ENCODE data around the gene ZSWIM6.

The ZSWIM6 gene

GRCh38 chr5:61386045-61386800, 54.2 kb downstream of the ZSWIM6 start:
- H3K9ac ChIP-seq, result no peak overlapping the region
- peaks cover 9% of the 10 kb centered on the region for H3K36me3 ChIP-seq
- no peak overlapping the region for H3K27ac ChIP-seq
- no peaks in the 10 kb centered on the region for H3K27me3 ChIP-seq
- 0 out of 2 replicates have a peak, but pooled peaks cover 8% of the 10 kb centered on the region for H3K9me3 ChIP-seq
- no peaks in the 10 kb centered on the region for H3K4me1 ChIP-seq
- no peak overlapping the region for H3K4me2 ChIP-seq
- no peak for TF ChIP-seq Cebpa-rat (IDR thresholded peaks at IDR 0.05)
- H3K4me3 ChIP-seq, result no peak overlapping the region
- peaks cover 83% of the 10 kb centered on the region for H4K20me1 ChIP-seq

- TF ChIP-seq Cebpa-rat (IDR thresholded peaks at IDR 0.05), result no peak
- H4K20me1 ChIP-seq, result peaks cover 95% of the 10 kb centered on the region
- H3K4me1 ChIP-seq, result peaks cover 3% of the 10 kb centered on the region; the same call in 1 of the 2 replicates
- H3K27me3 ChIP-seq, result no peaks in the 10 kb centered on the region
- no peak overlapping the region for H3K9ac ChIP-seq
- peaks cover 28% of the 10 kb centered on the region for H3K36me3 ChIP-seq
- no peak overlapping the region for H3K27ac ChIP-seq
- 0 out of 2 replicates have a peak, but pooled peaks cover 13% of the 10 kb centered on the region for H3K9me3 ChIP-seq
- no peak overlapping the region for H3K4me3 ChIP-seq
- no peak overlapping the region for H3K4me2 ChIP-seq
Measured at GRCh38 chr5:61389609-61390008, 57.6 kb downstream of the ZSWIM6 start.

GRCh38 chr5:61394078-61394704, 62.1 kb downstream of the ZSWIM6 start:
- peaks cover 84% of the 10 kb centered on the region for H4K20me1 ChIP-seq
- H3K4me2 ChIP-seq, result no peak overlapping the region
- no peak overlapping the region for H3K27ac ChIP-seq
- H3K4me3 ChIP-seq, result no peak overlapping the region
- H3K36me3 ChIP-seq, result peaks cover 30% of the 10 kb centered on the region
- no peak overlapping the region for H3K9ac ChIP-seq
- 0 out of 2 replicates have a peak, but pooled peaks cover 13% of the 10 kb centered on the region for H3K9me3 ChIP-seq
- H3K4me1 ChIP-seq, result peaks cover 25% of the 10 kb centered on the region
- no peaks in the 10 kb centered on the region for H3K27me3 ChIP-seq
- TF ChIP-seq Cebpa-rat (IDR thresholded peaks at IDR 0.05), result no peak

DNA sequence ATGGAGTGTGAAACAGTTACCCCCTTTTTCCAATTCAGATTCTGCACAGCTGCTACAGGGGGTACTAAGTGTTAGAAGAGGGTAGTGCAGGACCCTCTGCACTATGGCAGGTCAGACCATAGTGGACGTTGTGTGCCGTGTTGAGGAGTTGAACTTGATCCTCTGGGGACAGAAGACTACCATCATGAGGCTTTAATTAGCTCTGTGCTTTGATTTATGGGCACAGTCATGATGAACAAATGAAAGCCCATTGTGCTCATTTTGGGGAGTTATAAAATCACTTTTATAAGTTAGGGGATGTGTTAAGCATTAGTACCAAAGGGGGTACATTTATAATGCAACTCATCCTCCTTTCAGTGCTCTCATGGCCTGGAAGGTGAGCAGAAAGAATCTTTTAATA, 62.7 kb downstream of the ZSWIM6 start:
- Histone ChIP-seq H3K36me3 (peaks cover 33% of the 10 kb centered on the region), H3K27ac (no peak overlapping the region), H3K4me3 (no peak overlapping the region), H3K4me2 (no peak overlapping the region), H3K9ac (no peak overlapping the region), H3K4me1 (peaks cover 25% of the 10 kb centered on the region), H3K9me3 (0 out of 2 replicates have a peak, but pooled peaks cover 13% of the 10 kb centered on the region), H4K20me1 (peaks cover 84% of the 10 kb centered on the region), H3K27me3 (no peaks in the 10 kb centered on the region)
- no peak for TF ChIP-seq Cebpa-rat (IDR thresholded peaks at IDR 0.05)

DNA sequence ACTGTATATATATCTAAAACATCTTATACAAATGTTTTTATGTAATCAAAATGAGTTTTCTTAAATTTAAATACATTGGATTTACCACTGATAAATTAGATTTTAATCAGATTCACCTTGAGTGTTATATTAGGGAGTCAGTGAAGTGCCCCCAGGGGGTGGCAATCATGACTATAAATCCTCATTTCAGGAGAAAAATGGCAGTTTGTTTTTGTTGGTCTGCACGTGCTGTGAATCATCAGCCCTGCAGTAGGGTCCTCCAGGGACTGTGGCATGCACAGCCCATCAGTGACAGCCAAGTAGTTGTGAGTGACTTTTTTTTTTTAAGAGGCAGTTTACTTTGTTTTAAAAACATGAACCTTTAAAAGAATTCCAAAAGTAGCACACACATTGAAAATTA, 65.2 kb downstream of the ZSWIM6 start:
- no peak overlapping the region for H3K27ac ChIP-seq
- peaks cover 14% of the 10 kb centered on the region; the same call in 1 of the 2 replicates for H3K36me3 ChIP-seq
- no peaks in the 10 kb centered on the region for H3K27me3 ChIP-seq
- H3K9ac ChIP-seq, result no peak overlapping the region
- peaks cover 30% of the 10 kb centered on the region for H3K4me1 ChIP-seq
- TF ChIP-seq Cebpa-rat (IDR thresholded peaks at IDR 0.05), result no peak
- H3K4me2 ChIP-seq, result peak overlapping the region; percentile 34
- no peak overlapping the region for H3K4me3 ChIP-seq
- H4K20me1 ChIP-seq, result peaks cover 84% of the 10 kb centered on the region
- no peaks in the 10 kb centered on the region for H3K9me3 ChIP-seq

DNA sequence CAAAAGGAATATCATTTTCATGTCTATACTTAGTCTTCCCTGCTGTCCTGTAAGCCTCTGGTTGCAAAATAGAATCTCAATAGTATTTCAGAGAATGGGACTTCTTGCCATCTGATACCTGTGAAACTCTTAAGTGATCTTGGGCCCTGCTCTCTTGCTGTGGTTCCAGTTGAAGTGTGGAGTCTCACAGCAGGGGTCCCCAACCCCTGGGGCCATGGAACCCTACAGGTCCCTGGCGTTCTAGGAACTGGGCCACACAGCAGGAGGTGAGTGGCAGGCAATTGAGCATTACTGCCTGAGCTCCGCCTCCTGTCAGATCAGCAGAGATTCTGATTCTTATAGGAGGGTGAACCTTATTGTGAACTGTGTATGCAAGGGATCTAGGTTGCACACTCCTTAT, 65.9 kb downstream of the ZSWIM6 start:
- peaks cover 9% of the 10 kb centered on the region; the same call in 1 of the 2 replicates for H3K36me3 ChIP-seq
- no peak for TF ChIP-seq Cebpa-rat (IDR thresholded peaks at IDR 0.05)
- no peak overlapping the region for H3K4me3 ChIP-seq
- H4K20me1 ChIP-seq, result peaks cover 85% of the 10 kb centered on the region
- no peak overlapping the region for H3K27ac ChIP-seq
- H3K9ac ChIP-seq, result no peak overlapping the region
- H3K9me3 ChIP-seq, result no peaks in the 10 kb centered on the region
- H3K4me2 ChIP-seq, result peak overlapping the region; percentile 34
- H3K4me1 ChIP-seq, result peaks cover 36% of the 10 kb centered on the region
- H3K27me3 ChIP-seq, result no peaks in the 10 kb centered on the region

DNA sequence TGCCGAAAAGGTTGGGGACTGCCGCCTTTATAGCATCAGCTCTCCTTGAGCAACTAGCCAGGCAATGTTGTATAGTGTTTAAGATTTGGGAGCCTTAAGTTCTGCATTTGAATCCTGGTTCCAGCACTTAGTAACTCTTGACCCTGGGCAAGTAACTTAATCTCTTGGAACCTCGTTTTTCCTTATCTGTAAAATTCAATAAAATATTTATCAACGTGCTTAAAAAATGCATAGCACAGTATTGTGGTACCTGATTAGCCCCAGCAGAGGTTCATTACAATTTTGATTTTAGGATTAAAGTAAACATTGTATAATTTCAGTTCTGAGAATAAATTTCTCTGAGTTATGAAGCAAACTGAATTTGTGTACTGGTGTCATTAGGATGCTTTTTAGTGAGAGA, 66.4 kb downstream of the ZSWIM6 start:
- Histone ChIP-seq H3K4me3 (no peak overlapping the region), H3K4me1 (peaks cover 37% of the 10 kb centered on the region), H3K4me2 (no peak overlapping the region), H3K36me3 (peaks cover 9% of the 10 kb centered on the region; the same call in 1 of the 2 replicates), H3K27ac (no peak overlapping the region), H3K27me3 (no peaks in the 10 kb centered on the region), H3K9ac (no peak overlapping the region), H4K20me1 (peaks cover 88% of the 10 kb centered on the region), H3K9me3 (no peaks in the 10 kb centered on the region)
- no peak for TF ChIP-seq Cebpa-rat (IDR thresholded peaks at IDR 0.05)

- H3K4me2 ChIP-seq, result no peak overlapping the region
- H3K27me3 ChIP-seq, result no peaks in the 10 kb centered on the region
- no peak overlapping the region for H3K4me3 ChIP-seq
- peaks cover 41% of the 10 kb centered on the region for H3K4me1 ChIP-seq
- peaks cover 5% of the 10 kb centered on the region; the same call in 1 of the 2 replicates for H3K36me3 ChIP-seq
- H3K27ac ChIP-seq, result no peak overlapping the region
- TF ChIP-seq Cebpa-rat (IDR thresholded peaks at IDR 0.05), result no peak
- H4K20me1 ChIP-seq, result peaks cover 88% of the 10 kb centered on the region
- H3K9ac ChIP-seq, result no peak overlapping the region
- H3K9me3 ChIP-seq, result no peaks in the 10 kb centered on the region
Measured at GRCh38 chr5:61399679-61400078, 67.6 kb downstream of the ZSWIM6 start.

DNA sequence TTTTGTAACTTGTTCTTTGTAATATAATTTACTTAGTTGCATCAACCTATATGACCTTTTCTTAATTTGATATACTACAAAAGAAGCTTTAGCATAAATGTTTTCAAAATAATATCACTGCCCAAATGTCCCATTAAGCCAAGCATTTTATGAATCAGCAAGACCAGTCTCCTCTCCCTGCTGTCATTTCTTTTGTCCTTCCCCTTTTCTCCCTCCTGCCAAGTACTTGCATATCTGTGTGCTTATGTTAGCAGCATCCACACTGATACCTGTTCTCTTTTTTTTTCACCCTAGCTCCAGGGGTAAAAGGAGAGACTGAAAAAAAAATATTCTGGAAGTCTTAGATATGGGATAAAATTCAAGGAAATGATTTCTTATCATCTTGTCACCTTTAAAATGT, 69.7 kb downstream of the ZSWIM6 start:
- H3K9ac ChIP-seq, result no peak overlapping the region
- no peak overlapping the region for H3K27ac ChIP-seq
- H3K4me2 ChIP-seq, result no peak overlapping the region
- H3K4me3 ChIP-seq, result no peak overlapping the region
- no peaks in the 10 kb centered on the region for H3K27me3 ChIP-seq
- no peaks in the 10 kb centered on the region for H3K9me3 ChIP-seq
- peaks cover 34% of the 10 kb centered on the region for H3K4me1 ChIP-seq
- no peak for TF ChIP-seq Cebpa-rat (IDR thresholded peaks at IDR 0.05)
- H3K36me3 ChIP-seq, result peaks cover 5% of the 10 kb centered on the region; the same call in 1 of the 2 replicates
- peaks cover 100% of the 10 kb centered on the region for H4K20me1 ChIP-seq

GRCh38 chr5:61402244-61402823, 70.3 kb downstream of the ZSWIM6 start:
- no peak overlapping the region for H3K9ac ChIP-seq
- H3K27me3 ChIP-seq, result no peaks in the 10 kb centered on the region
- peaks cover 30% of the 10 kb centered on the region for H3K4me1 ChIP-seq
- no peaks in the 10 kb centered on the region for H3K9me3 ChIP-seq
- H3K36me3 ChIP-seq, result peaks cover 5% of the 10 kb centered on the region; the same call in 1 of the 2 replicates
- TF ChIP-seq Cebpa-rat (IDR thresholded peaks at IDR 0.05), result no peak
- H3K27ac ChIP-seq, result no peak overlapping the region
- peaks cover 100% of the 10 kb centered on the region for H4K20me1 ChIP-seq
- no peak overlapping the region for H3K4me2 ChIP-seq
- H3K4me3 ChIP-seq, result no peak overlapping the region
